Measurements from ENCODE around the gene UPF3B.
"Not testable (repeated sequence)": the region's sequence is repeated elsewhere in the genome, so short reads cannot be mapped to it uniquely, and the experiment has no call there.

The UPF3B gene

GRCh38 chrX:119817130-119817690 lies 35.6 kb downstream of the UPF3B start:
- in situ Hi-C loops (cut with HindIII; ENCODE audit: low sequenced_read_pairs), result loop anchor here (5.0 kb wide), 1 partner anchor 95 kb away; no protein-coding TSS in a partner anchor
- no peak for DNase-seq (ENCODE audit: low read depth)
- TF ChIP-seq CTCF (IDR thresholded peaks at IDR 0.05; ENCODE audit: low read depth, low read length, missing control alignments), result no peak
- no peak overlapping the region for H3K4me3 ChIP-seq (ENCODE audit: low read depth, low read length)

- H3K4me3 ChIP-seq (ENCODE audit: low read depth, low read length), result no peak overlapping the region
- in situ Hi-C loops (cut with HindIII; ENCODE audit: low sequenced_read_pairs), result loop anchor here (5.0 kb wide), 1 partner anchor 96 kb away; no protein-coding TSS in a partner anchor
- no peak for DNase-seq (ENCODE audit: low read depth)
- TF ChIP-seq CTCF (IDR thresholded peaks at IDR 0.05; ENCODE audit: low read depth, low read length, missing control alignments), result no peak
These were observed 36.5 kb downstream of the UPF3B start for GRCh38 chrX:119816300-119816699.

- in situ Hi-C loops (cut with HindIII; ENCODE audit: low sequenced_read_pairs), result no loop called here
- H3K4me3 ChIP-seq (ENCODE audit: low read depth, low read length), result no peak overlapping the region
- no peak for TF ChIP-seq CTCF (IDR thresholded peaks at IDR 0.05; ENCODE audit: low read depth, low read length, missing control alignments)
- DNase-seq (ENCODE audit: low read depth), result no peak
These were observed 43.5 kb downstream of the UPF3B start for GRCh38 chrX:119809185-119809666.

GRCh38 chrX:119808461-119808860 lies 44.3 kb downstream of the UPF3B start:
- H3K4me3 ChIP-seq (ENCODE audit: low read depth, low read length); in situ Hi-C loops (cut with HindIII; ENCODE audit: low sequenced_read_pairs); DNase-seq (ENCODE audit: low read depth): not testable (repeated sequence)

- TF ChIP-seq CTCF (IDR thresholded peaks at IDR 0.05; ENCODE audit: low read depth, low read length, missing control alignments), result no peak
- no peak for DNase-seq (ENCODE audit: low read depth)
- in situ Hi-C loops (cut with HindIII; ENCODE audit: low sequenced_read_pairs), result no loop called here
- no peak overlapping the region for H3K4me3 ChIP-seq (ENCODE audit: low read depth, low read length)
These were observed 50.2 kb downstream of the UPF3B start for GRCh38 chrX:119802546-119802945.

GRCh38 chrX:119801253-119802221 lies 51.2 kb downstream of the UPF3B start:
- in situ Hi-C loops (cut with HindIII; ENCODE audit: low sequenced_read_pairs), result no loop called here
- DNase-seq (ENCODE audit: low read depth), result no peak
- H3K4me3 ChIP-seq (ENCODE audit: low read depth, low read length), result no peak overlapping the region
- no peak for TF ChIP-seq CTCF (IDR thresholded peaks at IDR 0.05; ENCODE audit: low read depth, low read length, missing control alignments)

Measured in astrocyte of the cerebellum (primary cell).